Lower lobe of right lung (tissue), 2 donors: ENCODE data around the gene PLEKHH3. TPM values are rescaled to one million over a fixed set of nuclear protein-coding genes. Genes with fewer than 3 reads are reported as not detected.
A peak's percentile ranks its signal among the peaks of the same experiment; 100 is the strongest.

ENCODE experiments used
- ATAC-seq, 2 donors: fragments of 200-7000 bp; cut with Tn5 transposase; one replicate each; pipeline ENCODE4 v1.9.1; 2020 to 2022; ENCODE audit warnings: mild to moderate bottlenecking in 2 of 2, moderate library complexity in 2 of 2
- DNase-seq: peaks from one replicate; pipeline ENCODE4 v3.0.0-alpha.2; 2020
- H3K27ac ChIP-seq: fragments of 200-600 bp; one replicate; pipeline ENCODE4 v1.8.0; 2022
- H3K27me3 ChIP-seq: fragments of 200-600 bp; one replicate; pipeline ENCODE4 v1.8.0; 2022; ENCODE audit warnings: low read depth
- H3K36me3 ChIP-seq: fragments of 200-600 bp; one replicate; pipeline ENCODE4 v1.8.0; 2022; ENCODE audit warnings: mild to moderate bottlenecking
- H3K4me1 ChIP-seq: fragments of 200-600 bp; one replicate; pipeline ENCODE4 v1.8.0; 2022
- H3K4me3 ChIP-seq: fragments of 200-600 bp; one replicate; pipeline ENCODE4 v1.8.0; 2022; ENCODE audit warnings: mild to moderate bottlenecking
- H3K9me3 ChIP-seq: fragments of 200-600 bp; one replicate; pipeline ENCODE4 v1.8.0; 2022
- CTCF ChIP-seq: fragments of 200-600 bp; IDR thresholded peaks from one replicate; pipeline ENCODE4 v1.8.0; 2022; ENCODE audit warnings: antibody characterized with exemption, mild to moderate bottlenecking
- intact Hi-C: fragments of 100-400 bp; cut with DNase I; formaldehyde crosslinking; loops from one replicate; pipeline ENCODE4 v1.11.0; 2022
- total RNA-seq: library from RNA; stranded (reverse); fragmentation: NEBNext Ultra II Directional; extraction: Animal tissue kit (Norgen Biotek cat#: 25700); gene quantifications from one replicate; pipeline ENCODE4 v1.2.1, GENCODE V29; 2021
- donor health status: DM: no; HTN: yes; CAD: no; lungs with severe emphysema.

The PLEKHH3 gene
- total RNA-seq, 1 donor from 2014 or later = 18.3 TPM

GRCh38 chr17:42674755-42675347 is 1.9 kb downstream of the PLEKHH3 start:
- ATAC-seq = no peak
- DNase-seq = no peak
- peaks cover 13% of the 10 kb centered on the region for H3K27me3 ChIP-seq

GRCh38 chr17:42673885-42674754 is 2.7 kb downstream of the PLEKHH3 start:
- ATAC-seq = no peak
- Histone ChIP-seq H3K36me3 (peaks cover 45% of the 10 kb centered on the region), H3K4me3 (peak overlapping the region; percentile 95), H3K9me3 (no peaks in the 10 kb centered on the region), H3K4me1 (peaks cover 66% of the 10 kb centered on the region), H3K27me3 (peaks cover 13% of the 10 kb centered on the region), H3K27ac (peak overlapping the region; percentile 85)
- no peak for DNase-seq
- peak; percentile 57 for TF ChIP-seq CTCF
- intact Hi-C loops = no loop called here

More at GRCh38 chr17:42674755-42675347, 1.9 kb downstream of the PLEKHH3 start:
- Histone ChIP-seq H3K36me3 (peaks cover 38% of the 10 kb centered on the region), H3K9me3 (no peaks in the 10 kb centered on the region), H3K27ac (peak overlapping the region; percentile 85), H3K4me1 (peaks cover 68% of the 10 kb centered on the region), H3K4me3 (peak overlapping the region; percentile 95)
- intact Hi-C loops = no loop called here
- no peak for TF ChIP-seq CTCF

GRCh38 chr17:42673266-42673884 is 3.4 kb downstream of the PLEKHH3 start:
- TF ChIP-seq CTCF = no peak
- H3K4me3 ChIP-seq = peak overlapping the region; percentile 95
- peaks cover 66% of the 10 kb centered on the region for H3K4me1 ChIP-seq
- peak overlapping the region; percentile 85 for H3K27ac ChIP-seq
- intact Hi-C loops = no loop called here
- DNase-seq (no peak), ATAC-seq (no peak)
- H3K27me3 ChIP-seq = peaks cover 13% of the 10 kb centered on the region
- H3K36me3 ChIP-seq = peaks cover 52% of the 10 kb centered on the region
- H3K9me3 ChIP-seq = no peaks in the 10 kb centered on the region

- Histone ChIP-seq H3K27ac (no peak overlapping the region), H3K4me3 (no peak overlapping the region), H3K27me3 (peaks cover 13% of the 10 kb centered on the region), H3K4me1 (peaks cover 71% of the 10 kb centered on the region), H3K9me3 (no peaks in the 10 kb centered on the region), H3K36me3 (peaks cover 65% of the 10 kb centered on the region)
- no peak for TF ChIP-seq CTCF
- DNase-seq (no peak), ATAC-seq (no peak)
- intact Hi-C loops = no loop called here
Measured at GRCh38 chr17:42672038-42672437, 4.8 kb downstream of the PLEKHH3 start.

- no peak for DNase-seq
- peaks cover 9% of the 10 kb centered on the region for H3K27me3 ChIP-seq
- peaks cover 74% of the 10 kb centered on the region for H3K36me3 ChIP-seq
- peak overlapping the region; percentile 31 for H3K4me3 ChIP-seq
- no peak for TF ChIP-seq CTCF
- no peaks in the 10 kb centered on the region for H3K9me3 ChIP-seq
- H3K27ac ChIP-seq = no peak overlapping the region
- H3K4me1 ChIP-seq = peaks cover 73% of the 10 kb centered on the region
- intact Hi-C loops = no loop called here
- ATAC-seq = no peak
Measured at GRCh38 chr17:42670789-42671657, 5.8 kb downstream of the PLEKHH3 start.
